ENCODE measurements around the gene EPHA2.

EPHA2 gene

GRCh38 chr1:16141573-16142336 lies 14.1 kb downstream of the EPHA2 start:
- no peak overlapping the region for H2AFZ ChIP-seq (ENCODE audit: low read depth, low read length)
- H3K4me3 ChIP-seq (ENCODE audit: low read depth in 1 of 2, low read length in 2 of 2) = no peak overlapping the region
- no peak for TF ChIP-seq EZH2 (IDR thresholded peaks at IDR 0.05; ENCODE audit: borderline replicate concordance, low read depth, low read length, severe bottlenecking)
- no peak overlapping the region for H3K27ac ChIP-seq (ENCODE audit: low read length)
- no peak overlapping the region for H3K9ac ChIP-seq (ENCODE audit: low read depth, low read length)
- no peak overlapping the region for H3K4me2 ChIP-seq (ENCODE audit: insufficient read depth, low read length)
- H3K36me3 ChIP-seq (ENCODE audit: insufficient read depth, low read length) = no peaks in the 10 kb centered on the region
- peaks cover 15% of the 10 kb centered on the region for H3K27me3 ChIP-seq (ENCODE audit: insufficient read depth, low read length, poor library complexity)
- H3K4me1 ChIP-seq (ENCODE audit: insufficient read depth, low read length) = no peaks in the 10 kb centered on the region
- DNase-seq (no peak), ATAC-seq (ENCODE audit: insufficient read depth, low read depth) (no peak)
- H4K20me1 ChIP-seq (ENCODE audit: insufficient read depth, low read length) = peaks cover 3% of the 10 kb centered on the region; the same call in 1 of the 2 replicates
- H3K79me2 ChIP-seq (ENCODE audit: insufficient read depth, low read length) = no peaks in the 10 kb centered on the region
- no peaks in the 10 kb centered on the region for H3K9me3 ChIP-seq (ENCODE audit: insufficient read depth, low read length, severe bottlenecking)

DNA sequence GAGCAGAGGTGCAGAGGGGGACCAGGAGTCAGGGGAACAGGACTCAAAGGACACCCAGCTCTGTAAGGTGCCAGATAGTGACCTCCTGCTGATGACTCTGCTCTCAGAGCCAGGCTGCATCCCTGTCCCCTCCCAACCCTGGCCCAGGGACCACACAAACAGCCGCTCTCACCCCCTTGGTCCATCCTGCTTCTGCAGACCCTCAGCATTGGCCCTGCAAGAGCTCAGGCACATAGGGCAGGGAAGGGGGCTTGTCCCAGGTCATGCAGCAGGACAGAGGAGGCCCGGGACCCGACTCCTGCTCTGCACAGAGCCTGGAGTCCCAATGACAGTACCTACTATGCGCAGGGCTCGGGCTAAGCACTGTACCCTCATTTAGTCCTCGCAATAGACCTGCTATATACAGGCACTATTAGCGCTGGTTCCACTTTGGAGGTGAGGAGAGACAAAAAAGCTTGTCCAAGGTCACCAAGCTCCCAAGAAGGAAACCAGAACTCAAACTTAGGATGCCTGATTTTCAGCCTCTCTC lies 15.7 kb downstream of the EPHA2 start:
- TF ChIP-seq CTCF (IDR thresholded peaks at IDR 0.05; ENCODE audit: borderline replicate concordance, extremely low read depth, low read length, poor library complexity, severe bottlenecking) (no peak), EZH2 (IDR thresholded peaks at IDR 0.05; ENCODE audit: borderline replicate concordance, low read depth, low read length, severe bottlenecking) (no peak)
- Histone ChIP-seq H3K27ac (ENCODE audit: low read length) (no peak overlapping the region), H3K4me2 (ENCODE audit: insufficient read depth, low read length) (no peak overlapping the region), H3K4me1 (ENCODE audit: insufficient read depth, low read length) (no peaks in the 10 kb centered on the region), H4K20me1 (ENCODE audit: insufficient read depth, low read length) (peaks cover 3% of the 10 kb centered on the region; the same call in 1 of the 2 replicates), H3K27me3 (ENCODE audit: insufficient read depth, low read length, poor library complexity) (peaks cover 15% of the 10 kb centered on the region), H2AFZ (ENCODE audit: low read depth, low read length) (no peak overlapping the region), H3K9ac (ENCODE audit: low read depth, low read length) (no peak overlapping the region), H3K79me2 (ENCODE audit: insufficient read depth, low read length) (no peaks in the 10 kb centered on the region), H3K9me3 (ENCODE audit: insufficient read depth, low read length, severe bottlenecking) (no peaks in the 10 kb centered on the region), H3K4me3 (ENCODE audit: low read depth in 1 of 2, low read length in 2 of 2) (no peak overlapping the region), H3K36me3 (ENCODE audit: insufficient read depth, low read length) (no peaks in the 10 kb centered on the region)
- DNase-seq (no peak), ATAC-seq (ENCODE audit: insufficient read depth, low read depth) (no peak)

DNA sequence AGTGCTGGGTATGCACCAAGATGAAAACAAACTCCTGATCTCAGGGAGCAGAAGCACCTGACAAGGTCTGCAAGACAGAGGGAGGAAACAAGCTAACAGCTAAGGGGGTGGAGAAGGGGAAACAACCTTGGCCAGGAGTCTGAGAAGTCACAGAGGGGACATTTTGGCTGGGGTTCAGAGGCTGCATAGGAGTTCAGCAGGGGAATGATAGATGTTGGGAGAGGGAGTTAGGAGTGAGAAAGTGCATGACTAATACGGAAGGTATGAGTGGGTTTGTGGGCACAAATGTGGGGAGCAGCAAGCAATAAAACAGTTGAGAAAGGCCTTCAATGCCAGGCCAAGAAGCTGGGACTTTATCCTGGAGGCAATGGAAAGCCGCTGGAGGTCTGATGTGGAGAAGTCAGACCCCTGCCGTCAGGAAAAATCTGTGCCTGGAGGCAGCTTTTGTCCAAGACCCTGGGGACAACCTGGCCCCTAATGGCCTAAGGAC lies 16.4 kb downstream of the EPHA2 start:
- Histone ChIP-seq H3K9me3 (ENCODE audit: insufficient read depth, low read length, severe bottlenecking) (no peaks in the 10 kb centered on the region), H2AFZ (ENCODE audit: low read depth, low read length) (no peak overlapping the region), H4K20me1 (ENCODE audit: insufficient read depth, low read length) (peaks cover 3% of the 10 kb centered on the region; the same call in 1 of the 2 replicates), H3K4me2 (ENCODE audit: insufficient read depth, low read length) (no peak overlapping the region), H3K4me3 (ENCODE audit: low read depth in 1 of 2, low read length in 2 of 2) (no peak overlapping the region), H3K36me3 (ENCODE audit: insufficient read depth, low read length) (no peaks in the 10 kb centered on the region), H3K27ac (ENCODE audit: low read length) (no peak overlapping the region), H3K9ac (ENCODE audit: low read depth, low read length) (no peak overlapping the region), H3K4me1 (ENCODE audit: insufficient read depth, low read length) (no peaks in the 10 kb centered on the region), H3K79me2 (ENCODE audit: insufficient read depth, low read length) (no peaks in the 10 kb centered on the region), H3K27me3 (ENCODE audit: insufficient read depth, low read length, poor library complexity) (peaks cover 15% of the 10 kb centered on the region)
- TF ChIP-seq CTCF (IDR thresholded peaks at IDR 0.05; ENCODE audit: borderline replicate concordance, extremely low read depth, low read length, poor library complexity, severe bottlenecking) (no peak), EZH2 (IDR thresholded peaks at IDR 0.05; ENCODE audit: borderline replicate concordance, low read depth, low read length, severe bottlenecking) (no peak)
- no peak for DNase-seq
- no peak for ATAC-seq (ENCODE audit: insufficient read depth, low read depth)

GRCh38 chr1:16138772-16139221 lies 17.1 kb downstream of the EPHA2 start:
- Histone ChIP-seq H3K4me1 (ENCODE audit: insufficient read depth, low read length) (no peaks in the 10 kb centered on the region), H3K27me3 (ENCODE audit: insufficient read depth, low read length, poor library complexity) (peaks cover 15% of the 10 kb centered on the region), H3K9me3 (ENCODE audit: insufficient read depth, low read length, severe bottlenecking) (no peaks in the 10 kb centered on the region), H4K20me1 (ENCODE audit: insufficient read depth, low read length) (peaks cover 3% of the 10 kb centered on the region; the same call in 1 of the 2 replicates), H3K79me2 (ENCODE audit: insufficient read depth, low read length) (no peaks in the 10 kb centered on the region), H3K9ac (ENCODE audit: low read depth, low read length) (no peak overlapping the region), H3K4me2 (ENCODE audit: insufficient read depth, low read length) (no peak overlapping the region), H2AFZ (ENCODE audit: low read depth, low read length) (no peak overlapping the region), H3K4me3 (ENCODE audit: low read depth in 1 of 2, low read length in 2 of 2) (no peak overlapping the region), H3K27ac (ENCODE audit: low read length) (no peak overlapping the region), H3K36me3 (ENCODE audit: insufficient read depth, low read length) (no peaks in the 10 kb centered on the region)
- TF ChIP-seq EZH2 (IDR thresholded peaks at IDR 0.05; ENCODE audit: borderline replicate concordance, low read depth, low read length, severe bottlenecking) = no peak
- TF ChIP-seq CTCF (IDR thresholded peaks at IDR 0.05; ENCODE audit: borderline replicate concordance, extremely low read depth, low read length, poor library complexity, severe bottlenecking) = no peak
- DNase-seq (no peak), ATAC-seq (ENCODE audit: insufficient read depth, low read depth) (no peak)

All from DND-41 (cell line).